Erythroblast (primary cell): ENCODE results near the gene KRTAP10-5.

ENCODE experiments used
- GATA1 ChIP-seq: IDR thresholded peaks from 2 replicates; pipeline ENCODE4 v1.6.1; 2011; ENCODE audit warnings: low read depth, mild to moderate bottlenecking, control low read depth, low read length, moderate library complexity
- POLR2A ChIP-seq: IDR thresholded peaks from 2 replicates; pipeline ENCODE4 v1.6.1; 2011; ENCODE audit warnings: mild to moderate bottlenecking, low read length

DNA sequence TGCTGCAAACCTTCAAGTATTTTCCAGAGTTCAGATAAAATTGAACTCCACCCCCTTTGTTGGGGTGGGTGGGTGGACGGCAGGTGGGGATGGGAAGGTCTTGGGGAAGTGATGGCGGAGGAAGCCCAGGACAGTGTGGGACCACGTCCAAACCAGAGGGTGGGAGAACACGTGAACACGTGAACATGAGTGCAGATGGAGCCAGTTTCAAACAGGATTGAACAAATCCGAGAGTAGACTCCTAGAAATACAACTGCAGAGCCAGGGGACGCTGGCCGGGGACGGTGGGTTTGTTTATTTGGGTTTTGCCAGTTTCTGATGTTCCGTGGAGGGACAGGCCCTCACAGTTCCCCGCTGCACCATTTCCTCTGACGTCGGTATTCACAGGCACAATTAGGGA, 32.0 kb downstream of the KRTAP10-5 start:
- TF ChIP-seq POLR2A (no peak), GATA1 (no peak)
